Ectodermal cell (in vitro differentiated cells): ENCODE results near the gene DNAJC24. TPM values are rescaled to one million over a fixed set of nuclear protein-coding genes. Genes with fewer than 3 reads are reported as not detected.
A peak's percentile ranks its signal among the peaks of the same experiment; 100 is the strongest.
"Not testable (repeated sequence)": the region's sequence is repeated elsewhere in the genome, so short reads cannot be mapped to it uniquely, and the experiment has no call there.

Source experiments
- H3K27ac ChIP-seq: 2 replicates; pipeline ENCODE4 v1.7.0; 2013; ENCODE audit warnings: mild to moderate bottlenecking, low read depth, low read length; ENCODE audit not compliant: insufficient read depth, poor library complexity, severe bottlenecking
- H3K27me3 ChIP-seq: 2 replicates; pipeline ENCODE4 v1.7.0; 2013; ENCODE audit warnings: mild to moderate bottlenecking, low read length; ENCODE audit not compliant: insufficient read depth, control insufficient read depth, poor library complexity, severe bottlenecking
- H3K36me3 ChIP-seq: one replicate; pipeline ENCODE4 v1.7.0; 2013; ENCODE audit warnings: low read length; ENCODE audit not compliant: control insufficient read depth, insufficient read depth
- H3K4me1 ChIP-seq: one replicate; pipeline ENCODE4 v1.7.0; 2013; ENCODE audit warnings: low read length; ENCODE audit not compliant: control insufficient read depth, insufficient read depth
- H3K4me3 ChIP-seq: 2 replicates; pipeline ENCODE4 v1.7.0; 2013; ENCODE audit warnings: low read depth, low read length, control low read depth; ENCODE audit not compliant: insufficient read depth
- H3K9me3 ChIP-seq: 2 replicates; pipeline ENCODE4 v1.7.0; 2013; ENCODE audit warnings: mild to moderate bottlenecking, low read length, moderate library complexity; ENCODE audit not compliant: control insufficient read depth
- WGBS, 2 experiments: methylation state at CpG; one replicate each; pipeline ENCODE4 v1.1.7; 2013; ENCODE audit warnings: missing lambda C conversion rate in 2 of 2; 5-methylcytosine and 5-hydroxymethylcytosine counted together
- polyA plus RNA-seq, 4 experiments: library from polyadenylated mRNA; stranded (reverse); fragments of 50-300 nt; gene quantifications; one replicate each; pipeline ENCODE4 v1.2.3, GENCODE V29; 2013

DNAJC24 gene
- polyA plus RNA-seq (2013, experiment 1 of 4), result 34.5 TPM
- polyA plus RNA-seq (2013, experiment 2 of 4), result 42.1 TPM
- polyA plus RNA-seq (2013, experiment 3 of 4), result 23.4 TPM
- 31.5 TPM for polyA plus RNA-seq (2013, experiment 4 of 4)

- Histone ChIP-seq H3K4me1 (no peaks in the 10 kb centered on the region), H3K9me3 (no peaks in the 10 kb centered on the region), H3K27me3 (no peaks in the 10 kb centered on the region), H3K4me3 (peak within 1 kb of the TSS; percentile 86), H3K36me3 (no peaks in the 10 kb centered on the region), H3K27ac (peak within 1 kb of the TSS; percentile 65)
- WGBS, 2 experiments, result 1 to 2% methylated on average over 51 to 53 of the region's 53 CpGs
These were observed at the start of gene DNAJC24, which contains the start of gene DCDC1 for GRCh38 chr11:31369348-31370329. TSS of gene DNAJC24 (plus strand) at chr11:31369860. CDS start at chr11:31370749, 889 bp downstream. TSS of gene DCDC1 (minus strand) at chr11:31369739. CDS start at chr11:31328280, 41,459 bp downstream.

GRCh38 chr11:31321494-31321893 is 48.2 kb upstream of the DNAJC24 start:
- H3K4me1 ChIP-seq, H3K27ac ChIP-seq, H3K27me3 ChIP-seq, H3K9me3 ChIP-seq, H3K4me3 ChIP-seq, H3K36me3 ChIP-seq: not testable (repeated sequence)
- 93 to 95% methylated on average over 15 of the region's 15 CpGs for WGBS, 2 experiments

- no peaks in the 10 kb centered on the region for H3K4me1 ChIP-seq
- no peaks in the 10 kb centered on the region for H3K9me3 ChIP-seq
- 94% methylated on average over 3 to 4 of the region's 4 CpGs for WGBS, 2 experiments
- no peak overlapping the region for H3K27ac ChIP-seq
- no peak overlapping the region for H3K4me3 ChIP-seq
- H3K36me3 ChIP-seq, result no peaks in the 10 kb centered on the region
- no peaks in the 10 kb centered on the region for H3K27me3 ChIP-seq
These were observed 46.5 kb upstream of the DNAJC24 start for GRCh38 chr11:31323145-31323544.

- H3K4me1 ChIP-seq, result no peaks in the 10 kb centered on the region
- no peaks in the 10 kb centered on the region for H3K36me3 ChIP-seq
- H3K27ac ChIP-seq, result no peak overlapping the region
- no peaks in the 10 kb centered on the region for H3K27me3 ChIP-seq
- no peak overlapping the region for H3K4me3 ChIP-seq
- no peaks in the 10 kb centered on the region for H3K9me3 ChIP-seq
These were observed 44.5 kb upstream of the DNAJC24 start for GRCh38 chr11:31325160-31325559.

GRCh38 chr11:31326470-31327148 is 43.1 kb upstream of the DNAJC24 start:
- Histone ChIP-seq H3K36me3 (no peaks in the 10 kb centered on the region), H3K27ac (no peak overlapping the region), H3K4me3 (no peak overlapping the region), H3K4me1 (no peaks in the 10 kb centered on the region), H3K27me3 (no peaks in the 10 kb centered on the region), H3K9me3 (no peaks in the 10 kb centered on the region)
- 91 to 100% methylated on average over 1 to 2 of the region's 2 CpGs for WGBS, 2 experiments

- Histone ChIP-seq H3K9me3 (no peaks in the 10 kb centered on the region), H3K27me3 (no peaks in the 10 kb centered on the region), H3K4me1 (no peaks in the 10 kb centered on the region), H3K4me3 (no peak overlapping the region), H3K36me3 (no peaks in the 10 kb centered on the region), H3K27ac (no peak overlapping the region)
- 87 to 97% methylated on average over 3 of the region's 3 CpGs for WGBS, 2 experiments
These were observed 42.2 kb upstream of the DNAJC24 start for GRCh38 chr11:31327417-31327816.

GRCh38 chr11:31328697-31329096 is 41.0 kb upstream of the DNAJC24 start:
- H3K9me3 ChIP-seq, result no peaks in the 10 kb centered on the region
- H3K4me1 ChIP-seq, result no peaks in the 10 kb centered on the region
- WGBS, 2 experiments, result 92 to 100% methylated on average over 5 to 6 of the region's 6 CpGs
- no peak overlapping the region for H3K27ac ChIP-seq
- H3K27me3 ChIP-seq, result no peaks in the 10 kb centered on the region
- no peaks in the 10 kb centered on the region for H3K36me3 ChIP-seq
- H3K4me3 ChIP-seq, result no peak overlapping the region

GRCh38 chr11:31337806-31338205 is 31.9 kb upstream of the DNAJC24 start:
- H3K27ac ChIP-seq, result no peak overlapping the region
- H3K9me3 ChIP-seq, result no peaks in the 10 kb centered on the region
- no peaks in the 10 kb centered on the region for H3K27me3 ChIP-seq
- no peaks in the 10 kb centered on the region for H3K4me1 ChIP-seq
- WGBS, 2 experiments, result 92% methylated on average over 2 of the region's 2 CpGs
- H3K4me3 ChIP-seq, result no peak overlapping the region
- H3K36me3 ChIP-seq, result peaks cover 5% of the 10 kb centered on the region

GRCh38 chr11:31340903-31341572 is 28.6 kb upstream of the DNAJC24 start:
- H3K9me3 ChIP-seq, result no peaks in the 10 kb centered on the region
- WGBS, 2 experiments, result 85 to 87% methylated on average over 5 of the region's 5 CpGs
- no peak overlapping the region for H3K4me3 ChIP-seq
- no peaks in the 10 kb centered on the region for H3K27me3 ChIP-seq
- no peak overlapping the region for H3K27ac ChIP-seq
- H3K36me3 ChIP-seq, result no peaks in the 10 kb centered on the region
- H3K4me1 ChIP-seq, result no peaks in the 10 kb centered on the region

- no peak overlapping the region for H3K27ac ChIP-seq
- H3K36me3 ChIP-seq, result no peaks in the 10 kb centered on the region
- no peaks in the 10 kb centered on the region for H3K9me3 ChIP-seq
- H3K27me3 ChIP-seq, result no peaks in the 10 kb centered on the region
- H3K4me3 ChIP-seq, result no peak overlapping the region
- H3K4me1 ChIP-seq, result no peaks in the 10 kb centered on the region
These were observed 18.5 kb upstream of the DNAJC24 start for GRCh38 chr11:31351168-31351567.
